ENCODE data around the gene MEOX2. TPM values are rescaled to one million over a fixed set of nuclear protein-coding genes. Genes with fewer than 3 reads are reported as not detected.

MEOX2 gene
- polyA plus RNA-seq, 1 donor from 2014 or later, result not detected

DNA sequence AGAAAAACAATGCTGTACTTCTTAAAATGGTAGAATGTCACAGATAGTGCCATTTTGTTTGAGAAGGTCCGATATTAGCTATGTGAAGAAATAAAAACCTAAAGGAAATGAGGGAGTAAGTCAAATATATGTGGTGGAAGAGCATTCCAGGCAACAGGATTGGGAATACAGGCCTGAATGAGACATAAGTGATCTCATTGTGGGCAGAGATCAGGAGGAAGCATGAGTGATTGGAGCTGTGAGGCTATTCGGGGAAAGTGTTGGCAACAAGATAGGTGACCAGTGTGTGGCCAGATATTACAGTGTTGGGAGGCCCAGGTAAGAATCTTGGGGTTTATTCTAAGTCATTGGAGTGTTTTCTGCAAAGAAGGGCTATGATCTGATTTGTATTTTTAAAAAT is 83.4 kb downstream of the MEOX2 start:
- no peaks in the 10 kb centered on the region for H3K9me3 ChIP-seq (ENCODE audit: low read length)
- no peaks in the 10 kb centered on the region for H3K27me3 ChIP-seq (ENCODE audit: insufficient read depth, low read depth, low read length)
- H4K20me1 ChIP-seq (ENCODE audit: insufficient read depth), result no peaks in the 10 kb centered on the region
- H3K36me3 ChIP-seq (ENCODE audit: insufficient read depth, low read length), result no peaks in the 10 kb centered on the region
- no peaks in the 10 kb centered on the region for H3F3A ChIP-seq (ENCODE audit: insufficient read depth, low read length, poor library complexity, severe bottlenecking)
- no peaks in the 10 kb centered on the region for H3K79me2 ChIP-seq (replicated peaks; ENCODE audit: insufficient read depth, low read length)
- no peak overlapping the region for H3K4me2 ChIP-seq (ENCODE audit: low read length)
- no peak overlapping the region for H3K27ac ChIP-seq (ENCODE audit: low read length)
- H3K4me3 ChIP-seq (ENCODE audit: low read length), result no peak overlapping the region
- TF ChIP-seq EZH2 (IDR thresholded peaks at IDR 0.05; ENCODE audit: borderline replicate concordance, insufficient read depth, low read length, poor library complexity, severe bottlenecking) (no peak), RAD21 (conservative IDR thresholded peaks at IDR 0.05) (no peak), EP300 (conservative IDR thresholded peaks at IDR 0.05; ENCODE audit: poor library complexity, severe bottlenecking) (no peak), MXI1 (conservative IDR thresholded peaks at IDR 0.05; ENCODE audit: poor library complexity, severe bottlenecking) (no peak), SMC3 (conservative IDR thresholded peaks at IDR 0.05; ENCODE audit: poor library complexity) (no peak), TAF1 (IDR thresholded peaks at IDR 0.05; ENCODE audit: low read depth) (no peak), POLR2AphosphoS5 (IDR thresholded peaks at IDR 0.05) (no peak)
- TF ChIP-seq, protein P1, sequence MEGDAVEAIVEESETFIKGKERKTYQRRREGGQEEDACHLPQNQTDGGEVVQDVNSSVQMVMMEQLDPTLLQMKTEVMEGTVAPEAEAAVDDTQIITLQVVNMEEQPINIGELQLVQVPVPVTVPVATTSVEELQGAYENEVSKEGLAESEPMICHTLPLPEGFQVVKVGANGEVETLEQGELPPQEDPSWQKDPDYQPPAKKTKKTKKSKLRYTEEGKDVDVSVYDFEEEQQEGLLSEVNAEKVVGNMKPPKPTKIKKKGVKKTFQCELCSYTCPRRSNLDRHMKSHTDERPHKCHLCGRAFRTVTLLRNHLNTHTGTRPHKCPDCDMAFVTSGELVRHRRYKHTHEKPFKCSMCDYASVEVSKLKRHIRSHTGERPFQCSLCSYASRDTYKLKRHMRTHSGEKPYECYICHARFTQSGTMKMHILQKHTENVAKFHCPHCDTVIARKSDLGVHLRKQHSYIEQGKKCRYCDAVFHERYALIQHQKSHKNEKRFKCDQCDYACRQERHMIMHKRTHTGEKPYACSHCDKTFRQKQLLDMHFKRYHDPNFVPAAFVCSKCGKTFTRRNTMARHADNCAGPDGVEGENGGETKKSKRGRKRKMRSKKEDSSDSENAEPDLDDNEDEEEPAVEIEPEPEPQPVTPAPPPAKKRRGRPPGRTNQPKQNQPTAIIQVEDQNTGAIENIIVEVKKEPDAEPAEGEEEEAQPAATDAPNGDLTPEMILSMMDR (IDR thresholded peaks at IDR 0.05; ENCODE audit: poor library complexity, severe bottlenecking), result no peak
- TF ChIP-seq, protein P2, sequence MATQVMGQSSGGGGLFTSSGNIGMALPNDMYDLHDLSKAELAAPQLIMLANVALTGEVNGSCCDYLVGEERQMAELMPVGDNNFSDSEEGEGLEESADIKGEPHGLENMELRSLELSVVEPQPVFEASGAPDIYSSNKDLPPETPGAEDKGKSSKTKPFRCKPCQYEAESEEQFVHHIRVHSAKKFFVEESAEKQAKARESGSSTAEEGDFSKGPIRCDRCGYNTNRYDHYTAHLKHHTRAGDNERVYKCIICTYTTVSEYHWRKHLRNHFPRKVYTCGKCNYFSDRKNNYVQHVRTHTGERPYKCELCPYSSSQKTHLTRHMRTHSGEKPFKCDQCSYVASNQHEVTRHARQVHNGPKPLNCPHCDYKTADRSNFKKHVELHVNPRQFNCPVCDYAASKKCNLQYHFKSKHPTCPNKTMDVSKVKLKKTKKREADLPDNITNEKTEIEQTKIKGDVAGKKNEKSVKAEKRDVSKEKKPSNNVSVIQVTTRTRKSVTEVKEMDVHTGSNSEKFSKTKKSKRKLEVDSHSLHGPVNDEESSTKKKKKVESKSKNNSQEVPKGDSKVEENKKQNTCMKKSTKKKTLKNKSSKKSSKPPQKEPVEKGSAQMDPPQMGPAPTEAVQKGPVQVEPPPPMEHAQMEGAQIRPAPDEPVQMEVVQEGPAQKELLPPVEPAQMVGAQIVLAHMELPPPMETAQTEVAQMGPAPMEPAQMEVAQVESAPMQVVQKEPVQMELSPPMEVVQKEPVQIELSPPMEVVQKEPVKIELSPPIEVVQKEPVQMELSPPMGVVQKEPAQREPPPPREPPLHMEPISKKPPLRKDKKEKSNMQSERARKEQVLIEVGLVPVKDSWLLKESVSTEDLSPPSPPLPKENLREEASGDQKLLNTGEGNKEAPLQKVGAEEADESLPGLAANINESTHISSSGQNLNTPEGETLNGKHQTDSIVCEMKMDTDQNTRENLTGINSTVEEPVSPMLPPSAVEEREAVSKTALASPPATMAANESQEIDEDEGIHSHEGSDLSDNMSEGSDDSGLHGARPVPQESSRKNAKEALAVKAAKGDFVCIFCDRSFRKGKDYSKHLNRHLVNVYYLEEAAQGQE (IDR thresholded peaks at IDR 0.05; ENCODE audit: borderline replicate concordance), result no peak
- no peaks in the 10 kb centered on the region for H3K9me2 ChIP-seq (ENCODE audit: insufficient read depth, low read length)
- no peak overlapping the region for H3K9ac ChIP-seq (ENCODE audit: low read length)
- H2AFZ ChIP-seq (ENCODE audit: low read depth, low read length), result no peak overlapping the region

GRCh38 chr7:15602236-15602635 is 84.2 kb downstream of the MEOX2 start:
- Histone ChIP-seq H3K27ac (ENCODE audit: low read length) (no peak overlapping the region), H4K20me1 (ENCODE audit: insufficient read depth) (no peaks in the 10 kb centered on the region), H3K79me2 (replicated peaks; ENCODE audit: insufficient read depth, low read length) (no peaks in the 10 kb centered on the region), H3K27me3 (ENCODE audit: insufficient read depth, low read depth, low read length) (no peaks in the 10 kb centered on the region), H3K4me3 (ENCODE audit: low read length) (no peak overlapping the region), H2AFZ (ENCODE audit: low read depth, low read length) (no peak overlapping the region), H3K9me2 (ENCODE audit: insufficient read depth, low read length) (no peaks in the 10 kb centered on the region), H3K9me3 (ENCODE audit: low read length) (no peaks in the 10 kb centered on the region), H3F3A (ENCODE audit: insufficient read depth, low read length, poor library complexity, severe bottlenecking) (no peaks in the 10 kb centered on the region), H3K36me3 (ENCODE audit: insufficient read depth, low read length) (no peaks in the 10 kb centered on the region), H3K4me2 (ENCODE audit: low read length) (no peak overlapping the region), H3K9ac (ENCODE audit: low read length) (no peak overlapping the region)
- TF ChIP-seq TAF1 (IDR thresholded peaks at IDR 0.05; ENCODE audit: low read depth), result no peak
- no peak for TF ChIP-seq EP300 (conservative IDR thresholded peaks at IDR 0.05; ENCODE audit: poor library complexity, severe bottlenecking)
- no peak for TF ChIP-seq RAD21 (conservative IDR thresholded peaks at IDR 0.05)
- TF ChIP-seq, protein P1 (IDR thresholded peaks at IDR 0.05; ENCODE audit: poor library complexity, severe bottlenecking), result no peak
- TF ChIP-seq, protein P2 (IDR thresholded peaks at IDR 0.05; ENCODE audit: borderline replicate concordance), result no peak
- TF ChIP-seq EZH2 (IDR thresholded peaks at IDR 0.05; ENCODE audit: borderline replicate concordance, insufficient read depth, low read length, poor library complexity, severe bottlenecking), result no peak

All from neural cell (in vitro differentiated cells).